CD14-positive monocyte (primary cell): ENCODE measurements around the gene MAMLD1. TPM values are rescaled to one million over a fixed set of nuclear protein-coding genes. Genes with fewer than 3 reads are reported as not detected.
A peak's percentile ranks its signal among the peaks of the same experiment; 100 is the strongest.

Source experiments
- DNase-seq, 3 donors: peaks; one replicate each; pipeline ENCODE4 v3.0.0-alpha.2; 2011 to 2022
- H2AFZ ChIP-seq: 2 replicates; pipeline ENCODE4 v1.6.0; 2012; ENCODE audit warnings: mild to moderate bottlenecking, low read depth, low read length, inconsistent platforms; ENCODE audit not compliant: insufficient read depth, poor library complexity, severe bottlenecking
- H3K27ac ChIP-seq, 2 donors: 1 replicate in 1 of 2; 2 replicates in 1 of 2; pipeline ENCODE4 v1.5.1; 2012 to 2013; ENCODE audit warnings: low read length in 2 of 2, control low read depth in 1 of 2, inconsistent platforms in 1 of 2, low read depth in 1 of 2, mild to moderate bottlenecking in 1 of 2
- H3K27me3 ChIP-seq, 2 donors: one replicate each; pipeline versions ENCODE4 v1.6.0 to v1.6.1; 2011 to 2013; ENCODE audit warnings: low read length in 2 of 2; ENCODE audit not compliant: control insufficient read depth in 2 of 2, insufficient read depth in 2 of 2
- H3K36me3 ChIP-seq, 2 donors: replicated peaks in 1 of 2; 1 replicate in 1 of 2; 2 replicates in 1 of 2; pipeline versions ENCODE4 v1.5.1 to v1.6.1; 2012 to 2013; ENCODE audit warnings: low read length in 2 of 2, control low read depth in 1 of 2, inconsistent platforms in 1 of 2, mild to moderate bottlenecking in 1 of 2; ENCODE audit not compliant: insufficient read depth in 2 of 2, control insufficient read depth in 1 of 2
- H3K4me1 ChIP-seq, 2 donors: 1 replicate in 1 of 2; 2 replicates in 1 of 2; pipeline versions ENCODE4 v1.5.1 to v1.6.1; 2012 to 2013; ENCODE audit warnings: low read length in 2 of 2, control low read depth in 1 of 2, inconsistent platforms in 1 of 2, mild to moderate bottlenecking in 1 of 2, moderate library complexity in 1 of 2; ENCODE audit not compliant: insufficient read depth in 2 of 2, control insufficient read depth in 1 of 2
- H3K4me2 ChIP-seq: replicated peaks from 2 replicates; pipeline ENCODE3; 2012; ENCODE audit warnings: low read length, moderate library complexity, mild to moderate bottlenecking; ENCODE audit not compliant: poor library complexity, severe bottlenecking; ENCODE audit errors: extremely low read depth
- H3K4me3 ChIP-seq, 3 experiments: fragments of 200-600 bp in 1 of 3; sonication (generic) in 1 of 3; replicated peaks in 1 of 3; 1 replicate in 2 of 3; 2 replicates in 1 of 3; pipeline ENCODE4 v1.5.1; 2011 to 2013; ENCODE audit warnings: low read length in 3 of 3, mild to moderate bottlenecking in 3 of 3, control low read depth in 2 of 3, low read depth in 2 of 3, inconsistent platforms in 1 of 3, moderate library complexity in 1 of 3
- H3K79me2 ChIP-seq: 2 replicates; pipeline ENCODE4 v1.6.0; 2012; ENCODE audit warnings: mild to moderate bottlenecking, control low read depth, inconsistent platforms, low read length, moderate library complexity; ENCODE audit not compliant: insufficient read depth
- H3K9ac ChIP-seq: 2 replicates; pipeline ENCODE4 v1.6.0; 2017; ENCODE audit warnings: low read length, mild to moderate bottlenecking; ENCODE audit not compliant: insufficient read depth, poor library complexity, severe bottlenecking
- H3K9me3 ChIP-seq, 2 donors: replicated peaks in 1 of 2; 1 replicate in 1 of 2; 2 replicates in 1 of 2; pipeline versions ENCODE4 v1.5.1 to v1.6.1; 2012 to 2013; ENCODE audit warnings: low read length in 2 of 2, control low read depth in 1 of 2; ENCODE audit not compliant: control insufficient read depth in 1 of 2, insufficient read depth in 1 of 2
- H4K20me1 ChIP-seq: 2 replicates; pipeline ENCODE4 v1.6.0; 2012; ENCODE audit warnings: mild to moderate bottlenecking, low read length, control low read depth, moderate library complexity; ENCODE audit not compliant: insufficient read depth
- H3K27ac Mint-ChIP-seq, 7 donors: one replicate each; pipeline ENCODE4 v1.8.0; 2020; ENCODE audit warnings: mild to moderate bottlenecking in 7 of 7, mixed read lengths in 7 of 7, moderate library complexity in 6 of 7, inconsistent platforms in 2 of 7
- H3K27me3 Mint-ChIP-seq, 3 donors: one replicate each; pipeline ENCODE4 v1.8.0; 2021 to 2022; ENCODE audit warnings: low read depth in 3 of 3, mild to moderate bottlenecking in 3 of 3, mixed read lengths in 3 of 3, moderate library complexity in 3 of 3, inconsistent platforms in 1 of 3
- H3K36me3 Mint-ChIP-seq, 2 donors: one replicate each; pipeline ENCODE4 v1.8.0; 2020; ENCODE audit warnings: mixed read lengths in 2 of 2, inconsistent platforms in 1 of 2, mild to moderate bottlenecking in 1 of 2
- H3K4me1 Mint-ChIP-seq: one replicate; pipeline ENCODE4 v1.8.0; 2020; ENCODE audit warnings: mild to moderate bottlenecking, mixed read lengths
- H3K4me3 Mint-ChIP-seq, 2 donors: one replicate each; pipeline ENCODE4 v1.8.0; 2020; ENCODE audit warnings: mild to moderate bottlenecking in 2 of 2, mixed read lengths in 2 of 2, moderate library complexity in 1 of 2
- H3K9me3 Mint-ChIP-seq, 7 donors: one replicate each; pipeline ENCODE4 v1.8.0; 2020 to 2022; ENCODE audit warnings: mixed read lengths in 7 of 7, mild to moderate bottlenecking in 6 of 7, moderate library complexity in 6 of 7, inconsistent platforms in 2 of 7
- WGBS: methylation state at CpG from one replicate; pipeline ENCODE4 v1.1.5; 2013; ENCODE audit warnings: missing lambda C conversion rate; ENCODE audit not compliant: insufficient coverage; 5-methylcytosine and 5-hydroxymethylcytosine counted together
- intact Hi-C, 2 donors: fragments of 100-400 bp; cut with micrococcal nuclease; formaldehyde crosslinking; loops; one replicate each; pipeline versions ENCODE4 v1.15.0 to v1.15.1; 2023
- polyA plus RNA-seq, 3 donors: library from polyadenylated mRNA; depleted of rRNA in 1 of 3; unstranded in 2 of 3; stranded (reverse) in 1 of 3; fragments of 300-500 nt in 2 of 3; fragments of >200 nt in 1 of 3; fragmentation: Illumina TruSeq in 2 of 3; gene quantifications; 1 replicate in 2 of 3; 2 replicates in 1 of 3; pipeline ENCODE4 v1.2.3, GENCODE V29; 2012 to 2021
- TF ChIP-seq, protein P1 (sequence below): fragments of 200-600 bp; IDR thresholded peaks from one replicate; pipeline ENCODE4 v1.8.0; 2022; ENCODE audit warnings: antibody characterized with exemption, mild to moderate bottlenecking

Gene MAMLD1
- polyA plus RNA-seq, 3 donors = not detected

DNA sequence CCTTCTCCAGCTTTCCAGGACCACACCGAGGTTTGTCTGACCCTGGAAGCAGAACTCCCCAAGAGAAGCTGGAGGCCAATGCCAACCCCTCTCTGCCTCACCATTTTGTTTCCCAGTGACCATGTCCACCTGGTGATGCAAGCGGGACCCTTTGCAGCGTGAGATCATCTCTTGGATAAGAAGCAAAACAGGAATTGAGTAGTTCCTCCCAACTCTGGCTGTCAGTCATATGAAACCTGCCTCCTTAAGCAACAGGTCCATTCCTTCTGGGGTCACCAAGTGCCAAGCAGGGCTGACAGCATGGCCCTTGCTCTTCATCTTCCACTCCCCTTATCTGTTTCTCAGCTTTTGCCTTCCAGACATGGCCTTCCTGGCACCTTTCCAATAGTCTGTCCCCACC is 164.0 kb downstream of the MAMLD1 start:
- peak; percentile 41 to 75 (median 48) for DNase-seq
- Histone ChIP-seq H2AFZ (no peak overlapping the region), H3K79me2 (no peaks in the 10 kb centered on the region), H3K27ac (no peak overlapping the region), H3K27me3 (no peaks in the 10 kb centered on the region), H3K36me3 (no peaks in the 10 kb centered on the region), H3K4me2 (no peak overlapping the region), H3K4me1 (peaks cover 7 to 10% of the 10 kb centered on the region in 2 donors), H4K20me1 (no peaks in the 10 kb centered on the region), H3K9ac (no peak overlapping the region), H3K4me3 (no peak overlapping the region), H3K9me3 (no peaks in the 10 kb centered on the region)
- TF ChIP-seq, protein P1, sequence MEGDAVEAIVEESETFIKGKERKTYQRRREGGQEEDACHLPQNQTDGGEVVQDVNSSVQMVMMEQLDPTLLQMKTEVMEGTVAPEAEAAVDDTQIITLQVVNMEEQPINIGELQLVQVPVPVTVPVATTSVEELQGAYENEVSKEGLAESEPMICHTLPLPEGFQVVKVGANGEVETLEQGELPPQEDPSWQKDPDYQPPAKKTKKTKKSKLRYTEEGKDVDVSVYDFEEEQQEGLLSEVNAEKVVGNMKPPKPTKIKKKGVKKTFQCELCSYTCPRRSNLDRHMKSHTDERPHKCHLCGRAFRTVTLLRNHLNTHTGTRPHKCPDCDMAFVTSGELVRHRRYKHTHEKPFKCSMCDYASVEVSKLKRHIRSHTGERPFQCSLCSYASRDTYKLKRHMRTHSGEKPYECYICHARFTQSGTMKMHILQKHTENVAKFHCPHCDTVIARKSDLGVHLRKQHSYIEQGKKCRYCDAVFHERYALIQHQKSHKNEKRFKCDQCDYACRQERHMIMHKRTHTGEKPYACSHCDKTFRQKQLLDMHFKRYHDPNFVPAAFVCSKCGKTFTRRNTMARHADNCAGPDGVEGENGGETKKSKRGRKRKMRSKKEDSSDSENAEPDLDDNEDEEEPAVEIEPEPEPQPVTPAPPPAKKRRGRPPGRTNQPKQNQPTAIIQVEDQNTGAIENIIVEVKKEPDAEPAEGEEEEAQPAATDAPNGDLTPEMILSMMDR = no peak
- peaks cover 8% of the 10 kb centered on the region for H3K4me1 Mint-ChIP-seq
- intact Hi-C loops = no loop called here
- H3K27me3 Mint-ChIP-seq = peaks cover 0 to 4% (median 0%) of the 10 kb centered on the region in 3 donors
- 75% methylated on average over 1 of the region's 3 CpGs for WGBS
- no peaks in the 10 kb centered on the region for H3K36me3 Mint-ChIP-seq
- peak overlapping the region in 4 of 7 donors; percentile 9 to 65 (median 39) for H3K27ac Mint-ChIP-seq
- H3K4me3 Mint-ChIP-seq = no peak overlapping the region
- peaks cover 0 to 4% (median 0%) of the 10 kb centered on the region in 7 donors for H3K9me3 Mint-ChIP-seq

DNA sequence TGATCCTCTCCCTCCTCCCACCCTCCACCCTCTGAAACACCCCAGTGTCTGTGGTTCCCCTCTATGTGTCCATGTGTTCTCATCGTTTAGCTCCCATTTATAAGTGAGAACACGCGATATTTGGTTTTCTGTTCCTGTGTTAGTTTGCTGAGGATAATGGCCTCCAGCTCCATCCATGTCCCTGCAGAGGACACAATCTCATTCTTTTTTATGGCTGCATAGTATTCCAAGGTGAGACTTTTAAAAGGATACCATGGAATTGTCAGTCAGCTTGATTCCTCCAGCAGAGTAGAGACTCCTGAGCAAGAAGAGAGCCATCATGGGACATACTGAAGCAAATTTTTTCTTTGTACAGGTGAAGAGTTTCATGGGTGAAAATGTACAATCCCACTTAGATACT is 166.5 kb downstream of the MAMLD1 start:
- TF ChIP-seq, protein P1 = no peak
- H4K20me1 ChIP-seq = no peaks in the 10 kb centered on the region
- H3K27me3 ChIP-seq = no peaks in the 10 kb centered on the region
- WGBS = no CpG with 5 or more reads among the region's 3 CpGs
- no peak overlapping the region for H3K4me3 ChIP-seq
- H3K27me3 Mint-ChIP-seq = peaks cover 2 to 4% (median 3%) of the 10 kb centered on the region in 3 donors
- peaks cover 7 to 10% of the 10 kb centered on the region in 2 donors for H3K4me1 ChIP-seq
- intact Hi-C loops = no loop called here
- H3K27ac Mint-ChIP-seq = peak overlapping the region in 1 of 7 donors; percentile 29
- H3K36me3 ChIP-seq = no peaks in the 10 kb centered on the region
- no peaks in the 10 kb centered on the region for H3K36me3 Mint-ChIP-seq
- H3K9ac ChIP-seq = no peak overlapping the region
- no peak overlapping the region for H3K4me3 Mint-ChIP-seq
- no peak overlapping the region for H3K4me2 ChIP-seq
- H3K9me3 Mint-ChIP-seq = peaks cover 0 to 6% (median 4%) of the 10 kb centered on the region in 7 donors
- H3K4me1 Mint-ChIP-seq = peaks cover 8% of the 10 kb centered on the region
- no peak overlapping the region for H3K27ac ChIP-seq
- no peak overlapping the region for H2AFZ ChIP-seq
- no peaks in the 10 kb centered on the region for H3K79me2 ChIP-seq
- DNase-seq = no peak
- no peaks in the 10 kb centered on the region for H3K9me3 ChIP-seq
